Hepatocyte (in vitro differentiated cells): ENCODE measurements around the gene SMIM1. TPM values are rescaled to one million over a fixed set of nuclear protein-coding genes. Genes with fewer than 3 reads are reported as not detected.
A peak's percentile ranks its signal among the peaks of the same experiment; 100 is the strongest.

Experiments used
- DNase-seq: peaks from one replicate; pipeline ENCODE4 v3.0.0-alpha.2; 2016; ENCODE audit warnings: low spot score
- H2AFZ ChIP-seq: fragments of 200-600 bp; sonication (generic); 2 replicates; pipeline ENCODE4 v1.6.0; 2016; ENCODE audit warnings: antibody characterized with exemption, mild to moderate bottlenecking
- H3K27ac ChIP-seq: fragments of 200-600 bp; sonication (generic); 2 replicates; pipeline ENCODE4 v1.5.1; 2016; ENCODE audit warnings: mild to moderate bottlenecking
- H3K27me3 ChIP-seq: fragments of 200-600 bp; sonication (generic); 2 replicates; pipeline ENCODE4 v1.6.1; 2016
- H3K36me3 ChIP-seq: fragments of 200-600 bp; sonication (generic); replicated peaks from 2 replicates; pipeline ENCODE4 v1.5.1; 2016; ENCODE audit warnings: low read depth; ENCODE audit not compliant: insufficient read depth
- H3K4me1 ChIP-seq: fragments of 200-600 bp; sonication (generic); 2 replicates; pipeline ENCODE4 v1.5.1; 2016; ENCODE audit warnings: mild to moderate bottlenecking, moderate library complexity; ENCODE audit not compliant: insufficient read depth
- H3K4me2 ChIP-seq: fragments of 200-600 bp; sonication (generic); 2 replicates; pipeline ENCODE4 v1.6.0; 2016
- H3K4me3 ChIP-seq: fragments of 200-600 bp; sonication (generic); 2 replicates; pipeline ENCODE4 v1.5.1; 2016; ENCODE audit warnings: mild to moderate bottlenecking
- H3K79me2 ChIP-seq: fragments of 200-600 bp; sonication (generic); 2 replicates; pipeline ENCODE4 v1.6.0; 2017; ENCODE audit warnings: mild to moderate bottlenecking
- H3K9me2 ChIP-seq: fragments of 200-600 bp; sonication (generic); replicated peaks from 2 replicates; pipeline ENCODE4 v1.6.0; 2017; ENCODE audit warnings: mild to moderate bottlenecking; ENCODE audit not compliant: insufficient read depth
- H3K9me3 ChIP-seq: fragments of 200-600 bp; sonication (generic); 2 replicates; pipeline ENCODE4 v1.5.1; 2016; ENCODE audit warnings: low read depth, mild to moderate bottlenecking
- H4K20me1 ChIP-seq: fragments of 200-600 bp; sonication (generic); 2 replicates; pipeline ENCODE4 v1.6.0; 2016; ENCODE audit warnings: mild to moderate bottlenecking; ENCODE audit not compliant: insufficient read depth, poor library complexity, severe bottlenecking
- CTCF ChIP-seq: fragments of 200-600 bp; sonication (generic); IDR thresholded peaks from 2 replicates; pipeline ENCODE4 v1.5.1; 2016; ENCODE audit warnings: antibody characterized with exemption, mild to moderate bottlenecking; ENCODE audit not compliant: poor library complexity
- EZH2 ChIP-seq: fragments of 200-600 bp; sonication (generic); IDR thresholded peaks from 2 replicates; pipeline ENCODE4 v1.6.1; 2016; ENCODE audit warnings: antibody characterized with exemption, mild to moderate bottlenecking, borderline replicate concordance
- EZH2phosphoT487 ChIP-seq: fragments of 200-600 bp; sonication (generic); IDR thresholded peaks from one replicate; pipeline ENCODE4 v1.6.1; 2018; ENCODE audit warnings: antibody characterized with exemption, mild to moderate bottlenecking, low read depth, moderate library complexity; ENCODE audit not compliant: unreplicated experiment, severe bottlenecking
- WGBS: methylation state at CpG from one replicate; pipeline ENCODE4 v1.1.6; 2016; ENCODE audit warnings: low lambda C conversion rate; ENCODE audit errors: missing lambda C conversion rate; 5-methylcytosine and 5-hydroxymethylcytosine counted together
- polyA plus RNA-seq: library from polyadenylated mRNA; unstranded; fragments of >200 nt; fragmentation: Nextera tagmentation; extraction: Ambion mirVana; gene quantifications from 2 replicates; pipeline ENCODE4 v1.2.1, GENCODE V29; 2016
- total RNA-seq: library from RNA; depleted of rRNA; stranded (reverse); fragments of >200 nt; gene quantifications from 2 replicates; pipeline ENCODE4 v1.2.3, GENCODE V29; 2014

Gene SMIM1
- total and polyA plus RNA-seq, 2 experiments from 2014 or later: 21.0 to 118 TPM

- peak overlapping the region; percentile 31 for H3K27ac ChIP-seq
- DNase-seq: peak; percentile 78
- no peak overlapping the region for H3K4me3 ChIP-seq
- H3K27me3 ChIP-seq: no peaks in the 10 kb centered on the region
- WGBS: 54% methylated on average over 27 of the region's 27 CpGs
- H3K4me1 ChIP-seq: peaks cover 41% of the 10 kb centered on the region
- no peaks in the 10 kb centered on the region for H3K79me2 ChIP-seq
- H3K4me2 ChIP-seq: peak overlapping the region; percentile 98
- no peaks in the 10 kb centered on the region for H3K9me3 ChIP-seq
- no peak for TF ChIP-seq EZH2phosphoT487
- TF ChIP-seq CTCF: peak; percentile 28
- no peaks in the 10 kb centered on the region for H3K9me2 ChIP-seq
- H4K20me1 ChIP-seq: no peaks in the 10 kb centered on the region
- H2AFZ ChIP-seq: no peak overlapping the region
- H3K36me3 ChIP-seq: no peaks in the 10 kb centered on the region
Measured at GRCh38 chr1:3775490-3776230, 3.1 kb downstream of the SMIM1 start.

- H3K27ac ChIP-seq: peak overlapping the region; percentile 31
- peaks cover 37% of the 10 kb centered on the region for H3K4me1 ChIP-seq
- H3K9me3 ChIP-seq: no peaks in the 10 kb centered on the region
- WGBS: 84% methylated on average over 14 of the region's 21 CpGs
- no peak for DNase-seq
- no peaks in the 10 kb centered on the region for H3K79me2 ChIP-seq
- no peak overlapping the region for H3K4me2 ChIP-seq
- H4K20me1 ChIP-seq: no peaks in the 10 kb centered on the region
- H3K27me3 ChIP-seq: no peaks in the 10 kb centered on the region
- no peak overlapping the region for H3K4me3 ChIP-seq
- no peaks in the 10 kb centered on the region for H3K36me3 ChIP-seq
- TF ChIP-seq CTCF (no peak), EZH2 (no peak), EZH2phosphoT487 (no peak)
- H2AFZ ChIP-seq: no peak overlapping the region
- H3K9me2 ChIP-seq: no peaks in the 10 kb centered on the region
Measured at GRCh38 chr1:3776231-3776961, 3.8 kb downstream of the SMIM1 start.

- no peaks in the 10 kb centered on the region for H4K20me1 ChIP-seq
- peaks cover 33% of the 10 kb centered on the region for H3K4me1 ChIP-seq
- no peak for DNase-seq
- WGBS: 83% methylated on average over 9 of the region's 10 CpGs
- H3K9me2 ChIP-seq: no peaks in the 10 kb centered on the region
- TF ChIP-seq EZH2phosphoT487: no peak
- no peak for TF ChIP-seq CTCF
- TF ChIP-seq EZH2: no peak
- H3K27ac ChIP-seq: peak overlapping the region; percentile 20
- no peaks in the 10 kb centered on the region for H3K36me3 ChIP-seq
- no peaks in the 10 kb centered on the region for H3K9me3 ChIP-seq
- no peaks in the 10 kb centered on the region for H3K79me2 ChIP-seq
- H2AFZ ChIP-seq: no peak overlapping the region
- H3K4me2 ChIP-seq: no peak overlapping the region
- H3K4me3 ChIP-seq: no peak overlapping the region
- no peaks in the 10 kb centered on the region for H3K27me3 ChIP-seq
Measured at GRCh38 chr1:3777078-3777547, 4.6 kb downstream of the SMIM1 start.
